GM12801 (cell line): ENCODE results near the gene LENEP.

Experiments
- TF ChIP-seq, protein P1 (sequence below): IDR thresholded peaks from one replicate; pipeline ENCODE4 v1.5.1; 2011; ENCODE audit warnings: control low read depth; ENCODE audit not compliant: insufficient read length; ENCODE audit errors: extremely low read depth

LENEP gene

DNA sequence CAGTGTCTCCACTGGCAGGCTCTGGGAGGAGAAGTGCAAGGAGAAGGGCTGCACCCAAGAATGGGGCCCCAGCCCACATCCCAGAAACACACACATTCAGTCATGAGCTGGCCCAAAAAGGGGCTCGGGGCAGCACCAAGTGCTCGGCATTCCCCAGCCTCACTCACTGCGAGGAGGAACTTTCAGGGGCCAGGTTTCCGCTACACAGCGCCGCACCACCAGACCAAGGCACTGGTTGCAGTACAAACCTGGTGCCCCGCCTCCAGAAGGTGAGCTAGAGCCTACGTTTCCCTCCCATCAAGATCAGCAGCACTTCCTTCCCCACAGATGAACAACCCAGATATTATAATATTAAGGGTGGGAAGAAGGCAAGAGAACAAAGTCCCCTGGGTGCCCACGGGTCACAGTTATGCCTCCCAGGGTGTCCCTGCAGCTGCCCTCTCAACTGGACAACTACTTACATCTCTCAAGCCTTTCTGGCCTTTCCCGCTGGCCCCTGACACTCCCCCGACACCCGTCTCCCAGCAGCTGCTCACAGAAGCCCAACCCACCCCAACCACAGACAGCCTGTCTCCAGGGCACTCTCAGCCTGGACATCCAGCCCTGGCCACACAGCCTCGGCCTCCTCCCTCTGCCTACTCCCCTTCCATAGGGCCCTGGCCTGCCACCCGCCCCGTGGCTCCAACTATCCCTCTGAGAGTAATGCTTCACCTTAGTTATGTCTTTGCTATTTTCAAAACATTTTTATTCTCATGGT, 41.3 kb upstream of the LENEP start:
- TF ChIP-seq, protein P1, sequence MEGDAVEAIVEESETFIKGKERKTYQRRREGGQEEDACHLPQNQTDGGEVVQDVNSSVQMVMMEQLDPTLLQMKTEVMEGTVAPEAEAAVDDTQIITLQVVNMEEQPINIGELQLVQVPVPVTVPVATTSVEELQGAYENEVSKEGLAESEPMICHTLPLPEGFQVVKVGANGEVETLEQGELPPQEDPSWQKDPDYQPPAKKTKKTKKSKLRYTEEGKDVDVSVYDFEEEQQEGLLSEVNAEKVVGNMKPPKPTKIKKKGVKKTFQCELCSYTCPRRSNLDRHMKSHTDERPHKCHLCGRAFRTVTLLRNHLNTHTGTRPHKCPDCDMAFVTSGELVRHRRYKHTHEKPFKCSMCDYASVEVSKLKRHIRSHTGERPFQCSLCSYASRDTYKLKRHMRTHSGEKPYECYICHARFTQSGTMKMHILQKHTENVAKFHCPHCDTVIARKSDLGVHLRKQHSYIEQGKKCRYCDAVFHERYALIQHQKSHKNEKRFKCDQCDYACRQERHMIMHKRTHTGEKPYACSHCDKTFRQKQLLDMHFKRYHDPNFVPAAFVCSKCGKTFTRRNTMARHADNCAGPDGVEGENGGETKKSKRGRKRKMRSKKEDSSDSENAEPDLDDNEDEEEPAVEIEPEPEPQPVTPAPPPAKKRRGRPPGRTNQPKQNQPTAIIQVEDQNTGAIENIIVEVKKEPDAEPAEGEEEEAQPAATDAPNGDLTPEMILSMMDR, result no peak

DNA sequence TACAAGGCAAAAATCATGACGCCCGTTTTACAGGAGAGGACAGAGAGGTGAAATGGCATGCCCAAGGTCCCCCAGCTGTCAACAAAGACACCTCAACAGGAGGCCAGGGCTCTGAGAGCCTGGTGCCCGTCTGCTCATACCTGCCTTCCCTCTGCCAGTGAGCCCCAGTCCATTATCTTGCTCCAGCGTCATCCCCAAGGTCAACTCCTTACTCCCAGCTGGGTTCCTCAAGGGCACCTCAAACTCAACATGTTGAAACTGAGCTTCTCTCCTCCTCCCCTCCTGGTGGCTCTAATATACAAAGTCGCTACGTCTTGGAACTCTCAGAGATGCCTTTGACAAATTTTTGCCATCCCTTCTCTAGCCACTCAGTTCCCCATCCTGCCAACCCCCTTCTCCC, 40.7 kb upstream of the LENEP start:
- TF ChIP-seq, protein P1, result no peak

DNA sequence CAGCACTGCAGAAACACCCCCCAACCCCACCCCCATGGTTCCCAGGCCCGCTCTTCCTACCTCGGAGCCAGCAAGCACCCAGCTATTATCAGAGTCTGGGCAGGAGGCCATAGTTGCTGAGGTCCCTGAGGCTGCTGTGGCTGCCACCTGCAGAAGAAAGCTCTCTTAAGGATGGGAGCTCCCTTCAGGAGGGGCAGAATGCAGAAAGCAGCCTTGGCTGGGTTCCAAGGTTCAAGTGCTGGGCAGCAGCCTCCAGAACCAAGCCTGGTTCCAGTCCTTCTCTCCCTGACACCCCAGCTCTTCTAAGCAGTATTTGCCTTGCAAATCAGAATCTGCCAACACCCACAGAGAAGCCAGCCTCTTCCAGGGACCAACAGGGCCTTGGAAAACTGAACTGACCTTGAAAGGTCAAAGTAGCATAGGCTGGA, 39.8 kb upstream of the LENEP start:
- TF ChIP-seq, protein P1, result no peak

DNA sequence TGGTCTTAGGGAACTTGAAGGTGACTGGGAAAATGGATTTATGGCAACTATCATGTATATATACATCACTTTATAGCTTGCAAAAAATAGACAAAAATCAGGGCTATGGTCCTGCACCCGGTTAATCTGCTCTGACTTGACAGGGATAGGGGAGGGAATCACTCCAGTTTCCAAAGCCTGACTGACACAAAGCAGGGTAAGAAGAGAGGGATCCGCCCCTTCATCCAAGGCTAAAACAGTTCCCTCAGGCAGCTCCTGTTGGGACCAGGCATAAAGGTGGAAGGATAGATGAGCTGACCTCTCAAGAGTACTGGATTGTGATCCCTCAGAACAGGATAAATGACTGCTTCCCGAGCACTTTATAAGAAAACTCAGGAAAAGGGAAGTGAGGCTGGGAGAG, 38.8 kb upstream of the LENEP start:
- TF ChIP-seq, protein P1, result no peak

DNA sequence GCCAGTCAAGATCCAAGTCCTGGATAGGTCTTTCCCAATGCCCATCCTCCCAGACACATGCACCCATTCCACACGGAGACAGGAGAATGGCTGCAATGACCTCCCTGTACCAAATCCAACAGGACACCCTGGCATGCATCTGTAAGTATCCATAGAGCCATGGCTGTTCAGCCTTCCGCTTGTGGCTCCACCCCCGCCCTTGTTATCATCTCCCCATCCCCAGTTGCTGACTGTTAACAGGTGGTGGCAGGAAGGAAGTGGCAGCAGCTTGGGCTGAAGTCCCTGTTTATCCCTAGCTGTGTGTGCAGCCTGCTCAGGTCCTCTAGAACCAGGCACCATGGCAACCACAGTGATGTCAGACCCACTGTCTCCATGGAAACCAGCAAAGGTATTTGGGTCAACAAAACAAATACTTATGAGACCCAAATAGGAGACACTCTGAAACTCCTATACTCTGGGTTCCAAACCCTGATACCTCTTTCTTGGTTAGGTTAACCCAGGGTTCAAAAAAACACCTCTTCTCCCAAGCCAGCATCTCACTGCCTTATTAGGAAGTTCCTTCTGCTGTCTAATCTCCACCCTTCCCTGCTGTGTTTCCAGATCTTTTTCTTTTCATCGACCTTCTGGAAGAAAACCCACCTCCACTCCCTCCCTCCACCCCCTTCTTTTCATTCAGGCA, 38.2 kb upstream of the LENEP start:
- TF ChIP-seq, protein P1, result no peak

DNA sequence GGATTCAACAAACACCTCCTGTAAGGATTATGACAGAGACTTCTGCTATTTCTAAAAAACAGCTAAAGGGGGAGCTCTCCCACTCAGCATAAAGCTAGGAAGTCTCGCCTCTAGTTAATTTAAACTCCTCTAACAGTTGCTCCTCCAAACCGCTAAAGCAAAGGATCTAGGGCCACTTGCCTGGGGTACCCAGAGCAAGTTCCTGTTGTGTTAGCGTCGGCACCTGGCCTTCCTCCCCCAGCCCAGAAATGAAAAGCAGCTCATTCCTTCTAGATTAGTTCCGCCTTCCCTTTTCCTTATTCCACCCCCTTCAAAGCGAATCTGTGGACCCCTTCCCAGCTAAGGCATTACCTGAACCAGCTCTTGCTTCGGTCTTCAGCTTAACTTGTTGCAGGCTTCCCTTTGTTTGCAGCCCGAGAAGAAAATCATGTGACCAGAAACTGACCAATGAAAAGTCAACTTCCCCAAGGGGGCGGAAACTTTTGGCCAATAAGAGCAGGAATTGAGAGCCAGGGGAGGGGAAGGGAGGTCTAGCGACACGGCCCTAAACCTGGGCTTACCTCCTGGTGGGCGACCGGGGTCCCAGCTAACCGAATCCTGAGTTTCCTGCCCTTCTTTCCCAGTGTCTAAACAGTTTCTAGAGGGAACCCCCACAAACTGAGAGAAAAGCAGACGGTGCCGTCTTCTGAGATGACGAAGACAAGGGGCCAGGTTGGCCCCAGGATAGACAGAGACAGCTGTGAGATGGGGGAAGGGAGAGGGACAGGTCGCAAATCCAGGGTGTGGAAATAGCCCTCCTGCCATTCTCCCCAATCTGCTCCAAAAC, 37.5 kb upstream of the LENEP start, which contains the start of gene PBXIP1:
TSS of gene PBXIP1 (minus strand) at position 382 of the 826 bp plus-strand sequence. CDS start 2,378 bp downstream, outside the sequence.
- TF ChIP-seq, protein P1, result no peak

DNA sequence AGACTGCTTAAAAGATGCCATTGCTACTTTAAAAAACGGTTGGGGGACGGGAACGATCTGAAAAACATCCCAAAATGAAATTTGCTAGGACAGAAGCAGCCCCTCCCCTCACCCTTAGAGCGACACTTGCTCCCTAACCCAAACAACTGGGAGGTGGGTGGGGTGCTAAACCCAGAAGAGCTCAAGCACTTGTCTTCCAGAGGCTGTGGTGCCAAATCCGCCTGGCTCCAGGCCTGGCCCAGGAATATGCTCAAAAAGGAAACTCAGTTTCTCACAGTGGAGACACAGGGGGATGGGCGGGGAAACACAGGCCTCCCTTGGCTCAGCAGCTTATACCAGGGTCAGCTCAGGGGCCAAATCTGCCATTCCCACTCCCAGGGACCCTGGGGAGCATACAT, 36.8 kb upstream of the LENEP start:
- TF ChIP-seq, protein P1, result no peak
